ENCODE results near the gene P2RY1.
A peak's percentile ranks its signal among the peaks of the same experiment; 100 is the strongest.
"Not testable (repeated sequence)": the region's sequence is repeated elsewhere in the genome, so short reads cannot be mapped to it uniquely, and the experiment has no call there.

The P2RY1 gene

DNA sequence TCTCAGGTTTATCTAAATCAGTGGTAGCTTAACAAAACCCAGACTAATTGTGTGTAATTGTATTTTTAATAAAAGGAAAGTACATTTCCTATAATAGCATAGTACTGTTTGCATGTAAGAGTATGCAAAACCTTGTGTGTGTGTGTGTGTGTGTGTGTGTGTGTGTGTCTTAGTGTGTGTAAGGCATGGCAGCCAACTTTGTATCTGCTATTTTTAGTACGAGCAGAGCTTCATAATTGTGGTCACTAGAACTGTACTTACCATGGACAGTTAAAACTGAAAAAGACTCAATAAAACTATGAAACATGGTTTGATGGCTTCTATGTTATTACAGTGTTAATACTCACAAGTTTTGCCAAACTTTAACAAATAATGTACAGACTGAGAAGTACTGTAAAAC is 6.2 kb downstream of the P2RY1 start:
- no peak for DNase-seq

DNA sequence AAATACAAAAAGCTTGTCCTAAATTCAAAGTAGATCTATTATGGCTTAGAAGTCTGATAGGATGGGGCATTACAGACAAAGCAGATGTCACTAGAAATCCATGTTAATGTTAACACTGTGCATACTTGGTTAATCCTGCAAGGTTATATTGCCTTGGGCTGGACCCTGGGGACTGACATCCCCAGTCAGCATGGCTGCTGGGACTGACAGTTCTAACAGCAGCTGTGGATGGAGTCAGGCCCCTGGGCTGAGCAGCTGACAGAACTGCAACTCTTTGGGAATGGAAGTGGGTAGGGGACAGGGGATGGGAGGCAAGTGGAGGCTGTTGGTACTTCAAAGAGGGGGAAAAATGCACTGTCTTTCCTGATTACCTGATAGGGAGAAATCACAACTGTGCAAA is 7.5 kb downstream of the P2RY1 start:
- DNase-seq = no peak

DNA sequence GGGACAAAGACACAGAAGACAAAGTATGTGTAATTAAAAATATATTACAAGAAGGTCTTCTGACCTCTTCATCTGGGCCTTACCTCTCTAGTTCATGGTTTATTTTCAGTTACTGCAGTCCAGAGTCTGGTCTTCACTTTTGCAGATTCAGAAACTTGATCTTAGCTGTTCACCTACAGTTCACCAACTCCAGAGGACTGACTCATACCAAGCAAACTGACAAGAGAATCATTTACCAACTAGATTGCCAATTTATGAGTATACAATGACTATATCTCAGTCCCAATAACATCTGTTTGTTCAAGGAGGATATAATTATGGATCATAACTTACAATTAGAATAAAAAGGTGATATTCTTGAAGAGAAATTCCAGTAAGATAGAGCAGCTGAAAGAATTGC is 9.0 kb downstream of the P2RY1 start:
- DNase-seq = no peak

DNA sequence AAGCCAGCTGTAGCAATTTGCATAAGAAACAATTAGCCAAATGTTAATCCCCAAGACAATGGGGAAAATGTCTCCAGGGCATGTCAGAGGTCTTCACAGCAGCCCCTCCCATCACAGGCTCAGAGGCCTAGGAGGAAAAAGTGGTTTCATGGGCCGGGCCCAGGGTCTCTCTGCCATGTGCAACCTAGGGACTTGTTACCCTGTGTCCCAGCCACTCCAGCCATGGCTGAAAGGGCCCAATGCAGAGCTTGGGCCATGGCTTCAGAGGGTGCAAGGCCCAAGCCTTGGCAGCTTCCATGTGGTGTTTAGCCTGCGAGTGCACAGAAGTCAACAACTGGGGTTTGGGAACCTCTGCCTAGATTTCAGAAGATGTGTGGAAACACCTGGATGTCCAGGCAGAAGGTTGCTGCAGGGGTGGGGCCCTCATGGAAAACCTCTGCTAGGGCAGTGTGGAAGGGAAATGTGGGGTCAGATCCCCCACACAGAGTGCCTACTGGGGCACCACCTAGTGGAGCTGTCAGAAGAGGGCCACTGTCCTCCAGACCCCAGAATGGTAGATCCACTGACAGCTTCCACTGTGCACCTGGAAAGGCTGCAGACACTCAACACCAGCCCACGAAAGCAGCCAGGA is 11.8 kb downstream of the P2RY1 start:
- DNase-seq = not testable (repeated sequence)

DNA sequence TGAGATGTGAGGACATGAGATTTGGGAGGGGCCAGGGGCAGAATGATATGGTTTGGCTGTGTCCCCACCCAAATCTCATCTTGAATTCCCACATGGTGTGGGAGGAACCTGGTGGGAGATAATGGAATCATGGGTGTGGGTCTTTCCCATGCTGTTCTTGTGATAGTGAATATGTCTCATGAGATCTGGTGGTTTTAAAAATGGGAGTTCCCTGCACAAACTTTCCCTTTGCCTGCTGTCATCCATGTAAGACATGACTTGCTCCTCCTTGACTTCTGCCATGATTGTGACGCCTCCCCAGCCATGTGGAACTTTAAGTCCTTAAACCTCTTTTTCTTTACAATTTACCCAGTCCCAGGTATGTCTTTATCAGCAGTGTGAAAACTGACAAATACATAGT is 12.7 kb downstream of the P2RY1 start:
- DNase-seq = not testable (repeated sequence)

DNA sequence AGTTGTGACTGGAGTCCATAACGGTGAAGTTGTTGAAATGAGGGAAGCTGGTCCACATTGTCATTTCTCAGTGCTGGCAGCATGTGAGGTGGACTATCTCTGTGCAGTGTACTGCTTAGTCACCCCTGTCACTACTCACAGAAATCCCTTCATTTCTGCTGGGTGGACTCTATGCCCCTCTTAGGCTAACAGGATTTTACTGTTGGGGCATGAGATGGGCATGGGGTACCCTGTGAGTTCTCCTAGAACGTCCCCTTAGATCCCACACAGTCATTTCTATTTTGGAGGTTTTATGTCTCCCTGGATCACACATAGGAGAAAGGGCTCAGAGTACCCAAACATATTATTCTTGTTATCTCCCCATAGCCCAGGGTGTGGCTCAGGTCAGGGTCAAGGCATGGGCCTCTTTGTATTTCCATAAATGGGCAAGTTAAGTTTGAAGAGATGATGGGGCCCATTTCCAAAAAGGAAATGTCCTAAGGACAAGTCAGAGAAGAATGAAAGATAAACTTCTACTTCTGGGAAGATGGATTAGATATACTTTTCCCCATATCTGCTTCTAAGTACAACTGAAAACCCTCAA is 15.2 kb downstream of the P2RY1 start:
- DNase-seq = no peak

DNA sequence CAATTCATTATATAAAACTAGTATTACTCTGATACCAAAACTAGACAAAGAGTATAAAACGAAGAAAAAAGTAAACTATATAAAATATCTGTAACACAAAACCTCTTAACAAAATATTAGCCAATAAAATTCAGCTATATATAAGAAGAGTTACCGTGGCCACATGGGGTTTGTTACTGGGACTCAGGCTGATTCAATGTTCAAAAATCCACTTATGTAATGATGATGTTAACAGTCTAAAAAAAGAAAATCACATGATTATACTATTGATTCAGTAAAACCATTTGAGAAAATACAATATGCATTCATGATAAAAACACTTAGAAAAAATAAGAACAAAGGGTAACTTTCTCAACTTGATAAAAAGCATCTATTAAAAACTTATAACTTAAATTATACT is 18.3 kb downstream of the P2RY1 start:
- DNase-seq = peak; percentile 22

DNA sequence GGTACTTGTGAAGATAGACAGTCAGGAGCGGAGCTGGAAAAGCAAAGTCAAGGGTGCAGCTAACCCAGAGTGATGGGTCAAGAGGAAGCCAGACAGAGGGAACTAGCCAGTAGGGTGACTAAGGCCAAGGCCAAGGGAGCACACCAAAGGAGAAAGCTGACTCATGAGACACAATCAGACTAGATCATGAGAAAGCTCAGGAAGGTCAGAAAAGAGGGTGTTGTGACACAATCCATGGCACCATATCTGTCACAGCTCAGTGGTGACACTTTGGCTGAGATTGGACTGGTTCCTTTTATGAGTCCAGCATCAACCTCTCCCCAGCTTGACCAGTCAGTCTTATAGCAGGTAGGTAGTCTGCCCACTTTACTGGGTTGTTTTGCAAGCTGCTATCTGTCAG is 22.2 kb downstream of the P2RY1 start:
- DNase-seq = no peak

DNA sequence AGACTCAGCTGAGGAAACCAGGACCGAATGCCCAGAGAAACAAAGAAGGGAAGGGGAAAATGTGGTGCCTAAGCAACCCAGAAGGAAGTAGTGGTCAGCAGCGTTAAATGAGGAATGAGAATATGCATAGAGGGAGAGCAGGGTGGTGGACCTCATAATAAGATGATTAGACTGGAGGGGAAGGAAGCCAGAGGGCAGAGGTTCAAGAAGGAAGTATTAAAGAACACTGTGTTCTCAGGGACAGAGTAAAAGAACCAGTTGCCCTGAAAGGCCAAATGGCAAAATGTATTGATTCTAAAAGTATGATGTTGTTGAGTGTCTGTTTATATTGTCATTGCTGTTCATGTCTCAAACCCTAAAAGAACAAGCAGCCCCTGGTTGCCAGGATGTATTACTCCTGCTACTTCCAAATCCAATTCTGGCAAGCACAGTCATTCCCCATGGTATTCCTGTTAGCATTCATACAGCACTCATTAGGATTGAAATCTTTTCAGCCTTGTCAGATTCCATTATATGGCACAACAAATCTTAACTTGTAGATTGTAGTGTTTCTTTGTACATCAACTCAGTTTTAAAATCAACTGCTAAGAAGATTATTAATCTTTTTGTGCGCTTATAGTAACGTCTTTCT is 23.4 kb downstream of the P2RY1 start:
- no peak for DNase-seq

DNA sequence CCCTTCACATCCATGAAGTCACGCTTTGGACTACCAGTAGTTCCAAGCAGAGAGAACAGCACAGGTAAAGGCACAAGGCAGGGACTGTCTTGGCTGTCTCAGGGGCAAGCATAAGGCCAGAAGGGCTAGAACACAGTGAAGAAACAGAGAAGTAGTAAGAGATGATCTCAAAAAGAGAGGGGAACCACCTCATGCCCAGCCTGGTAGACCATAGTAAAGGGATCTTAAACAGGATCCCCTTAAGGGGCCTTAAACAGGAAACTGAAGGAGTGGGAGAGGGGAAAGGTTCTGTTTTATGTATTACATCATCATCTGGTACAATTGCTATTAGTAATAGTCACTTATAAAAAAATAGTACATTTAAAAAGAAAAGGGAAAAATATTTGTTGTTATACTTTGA is 25.8 kb downstream of the P2RY1 start:
- DNase-seq = no peak

DNA sequence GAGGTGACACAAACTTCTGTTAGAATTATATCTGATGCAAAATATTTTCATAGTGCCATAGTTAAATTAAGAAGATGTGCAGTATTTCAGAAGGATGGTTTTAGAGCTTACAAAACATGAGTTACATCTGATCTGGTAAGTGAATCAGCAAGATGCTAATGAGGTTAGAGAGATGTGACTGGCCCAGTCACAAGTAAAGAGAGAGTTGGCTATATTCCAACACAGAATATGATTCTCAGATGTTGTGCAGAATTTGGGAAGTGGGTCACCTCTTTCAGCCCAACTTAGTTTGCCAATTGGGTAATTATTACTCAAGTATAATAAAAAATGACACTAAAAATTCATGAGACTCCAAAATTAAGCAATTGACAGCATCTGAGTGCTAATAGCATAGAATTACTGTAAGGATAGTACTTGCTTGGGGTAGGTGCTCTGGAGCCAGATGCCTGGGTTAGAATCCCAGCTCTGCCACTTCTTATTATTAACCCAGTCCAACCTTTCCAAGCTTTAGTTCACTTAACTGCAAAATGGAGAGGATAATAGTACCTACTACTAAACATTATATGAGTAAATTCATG is 30.8 kb downstream of the P2RY1 start:
- DNase-seq = no peak

DNA sequence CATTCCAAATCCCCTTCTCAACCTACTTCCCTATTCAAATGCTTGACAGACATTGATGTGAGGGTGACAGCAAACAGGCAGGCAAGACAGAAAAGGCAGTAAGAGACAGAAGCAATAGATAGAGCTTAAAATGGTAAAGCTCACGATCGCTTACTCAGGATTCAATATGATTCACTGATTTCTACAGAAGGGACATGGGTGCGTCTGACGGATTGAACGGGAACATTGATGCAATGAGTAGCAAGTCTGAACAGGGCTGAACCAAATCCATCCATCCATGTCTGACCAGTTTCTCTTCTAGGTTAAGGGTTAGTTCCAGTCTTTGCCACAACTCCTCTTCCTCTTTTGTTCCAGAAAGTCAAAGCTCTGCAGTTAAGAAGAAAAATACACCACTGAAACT is 35.1 kb downstream of the P2RY1 start:
- DNase-seq = no peak

DNA sequence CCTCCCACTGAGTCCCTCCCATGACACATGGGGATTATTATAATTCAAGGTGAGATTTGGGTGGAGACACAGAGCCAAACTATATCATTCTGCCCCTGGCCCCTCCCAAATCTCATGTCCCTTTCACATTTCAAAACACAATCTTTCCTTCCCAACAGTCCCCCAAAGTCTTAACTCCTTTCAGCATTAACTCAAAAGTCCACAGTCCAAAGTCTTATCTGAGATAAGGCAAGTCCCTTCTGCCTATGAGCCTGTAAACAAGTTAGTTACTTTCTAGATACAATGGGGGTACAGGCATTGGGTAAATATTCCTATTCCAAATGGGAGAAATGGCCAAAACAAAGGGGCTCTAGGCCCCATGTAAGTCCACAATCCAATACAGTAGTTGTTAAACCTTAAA is 38.4 kb downstream of the P2RY1 start:
- DNase-seq = not testable (repeated sequence)

DNA sequence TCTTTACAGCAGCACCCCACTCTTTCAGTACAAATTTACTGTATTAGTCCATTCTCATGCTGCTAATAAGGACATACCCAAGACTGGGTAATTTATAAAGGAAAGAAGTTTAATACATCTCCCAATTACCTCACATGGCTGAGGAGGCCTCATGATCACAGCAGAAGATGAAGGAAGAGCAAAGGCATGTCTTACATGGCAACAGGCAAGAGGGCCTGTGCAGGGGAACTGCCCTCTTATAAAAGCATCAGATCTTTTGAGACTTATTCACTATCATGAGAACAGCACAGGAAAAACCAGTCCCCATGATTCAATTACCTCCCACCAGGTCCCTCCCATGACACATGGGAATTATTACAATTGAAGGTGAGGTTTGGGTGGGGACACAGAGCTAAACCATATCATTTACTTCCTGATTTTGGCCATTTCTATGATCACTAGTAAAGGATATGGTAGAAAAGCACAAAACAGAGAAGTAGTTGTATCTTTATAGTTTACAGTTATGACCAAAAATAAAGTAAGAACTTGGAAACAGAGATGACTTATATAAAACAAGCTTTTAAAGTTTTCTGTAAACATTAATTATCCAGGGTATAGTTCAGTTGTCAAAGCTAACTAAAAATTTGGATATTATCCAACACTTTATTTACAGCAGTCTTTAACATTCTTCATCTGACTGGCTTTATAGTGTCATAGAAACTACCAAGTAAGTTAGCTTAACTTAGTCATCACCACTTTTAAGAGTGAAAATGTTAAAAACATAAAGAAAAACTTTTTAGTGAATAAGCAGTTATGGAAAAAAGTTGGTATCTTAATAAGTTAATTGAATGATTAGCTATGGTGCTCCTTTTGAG is 40.2 kb downstream of the P2RY1 start:
- no peak for DNase-seq

DNA sequence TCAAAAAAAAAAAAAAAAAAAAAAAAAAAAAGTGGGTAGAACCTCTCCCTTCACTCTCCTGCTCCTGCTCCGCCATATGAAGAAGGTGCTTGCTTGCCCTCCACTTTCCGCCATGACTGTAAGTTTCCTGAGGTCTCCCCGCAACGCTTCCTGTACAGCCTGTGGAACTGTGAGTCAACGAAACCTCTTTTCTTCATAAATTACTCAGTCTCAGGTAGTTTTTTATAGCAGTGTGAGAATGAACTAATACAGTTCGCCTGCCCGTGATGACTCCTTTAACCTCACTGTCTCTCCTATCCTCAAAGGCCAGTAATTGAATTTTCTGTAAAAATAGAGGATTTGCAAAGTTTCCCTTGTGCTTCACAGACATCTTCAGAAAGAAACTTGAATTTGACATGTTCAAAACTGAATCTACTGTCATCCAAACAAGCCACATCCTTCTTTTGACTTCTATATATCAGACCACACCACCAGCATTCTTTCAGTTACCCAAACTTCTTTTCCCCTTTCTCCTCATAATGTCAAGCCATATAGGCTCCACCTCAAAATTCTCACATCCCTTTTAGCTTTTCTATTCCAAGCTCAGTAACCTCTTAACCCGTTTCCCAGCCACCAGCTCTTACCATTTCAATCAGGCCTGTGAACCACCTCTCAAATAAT is 44.3 kb downstream of the P2RY1 start:
- DNase-seq = no peak

DNA sequence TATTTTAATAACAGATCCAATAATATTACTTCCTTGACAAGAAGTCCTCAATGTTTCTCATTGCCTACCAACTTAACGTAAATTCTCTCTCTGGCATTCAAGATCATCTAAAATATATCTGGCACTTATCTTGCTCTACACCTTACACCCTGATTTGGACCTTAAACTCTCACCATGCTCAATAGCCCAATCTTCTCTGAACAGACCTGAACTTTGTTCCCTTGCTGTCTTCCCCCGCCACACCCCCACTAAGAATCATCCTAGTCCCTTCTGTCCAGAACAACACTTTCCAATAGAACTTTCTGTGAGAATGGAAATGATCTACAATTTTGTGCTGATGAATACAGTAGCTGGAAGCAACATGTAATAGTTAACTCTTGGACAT is 44.9 kb downstream of the P2RY1 start:
- DNase-seq = no peak

DNA sequence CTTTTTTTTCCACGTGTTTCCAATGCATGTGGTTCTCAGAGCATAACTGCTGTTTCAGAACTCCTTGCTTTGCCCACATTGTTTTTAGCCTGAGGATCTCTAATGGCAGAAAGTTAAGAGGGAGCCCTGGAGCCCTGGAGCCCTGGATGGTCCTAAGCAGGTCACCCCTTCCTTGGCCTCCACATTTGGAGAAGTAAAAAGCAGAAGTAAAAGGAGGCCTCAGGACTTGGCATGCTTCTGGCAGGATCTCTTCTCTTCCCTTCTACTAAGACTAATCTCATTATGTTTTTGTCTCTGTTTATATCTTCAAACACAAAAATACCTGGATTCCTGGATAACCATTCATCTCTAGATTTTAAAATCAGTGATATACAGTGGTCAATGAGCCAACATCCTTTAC is 50.1 kb downstream of the P2RY1 start:
- DNase-seq = no peak
